DMS79 treated with DMSO at 0.1 percent for 48 hours (cell line): ENCODE data around the gene KTI12.
"Not testable (repeated sequence)": the region's sequence is repeated elsewhere in the genome, so short reads cannot be mapped to it uniquely, and the experiment has no call there.

ENCODE experiments used
- DNase-seq: peaks from one replicate; lab custom pipeline; 2025; lab: John Stamatoyannopoulos, UW

Gene KTI12

GRCh38 chr1:52033190-52034049 lies at the start of gene KTI12:
TSS of gene KTI12 (minus strand) at chr1:52033810. CDS start at chr1:52033761, 49 bp downstream.
- peak; percentile 87 for DNase-seq

GRCh38 chr1:52080014-52080415 lies 46.4 kb upstream of the KTI12 start:
- DNase-seq, result no peak

- not testable (repeated sequence) for DNase-seq
Measured at GRCh38 chr1:52077277-52077676, 43.7 kb upstream of the KTI12 start.

- DNase-seq, result no peak
Measured at GRCh38 chr1:52072291-52072690, 38.7 kb upstream of the KTI12 start.

- no peak for DNase-seq
Measured at GRCh38 chr1:52070704-52071103, 37.1 kb upstream of the KTI12 start.

- DNase-seq, result no peak
Measured at GRCh38 chr1:52063192-52063591, 29.6 kb upstream of the KTI12 start.

- no peak for DNase-seq
Measured at GRCh38 chr1:52060822-52061221, 27.2 kb upstream of the KTI12 start.

- no peak for DNase-seq
Measured at GRCh38 chr1:52059888-52060287, 26.3 kb upstream of the KTI12 start.

- no peak for DNase-seq
Measured at GRCh38 chr1:52059321-52059720, 25.7 kb upstream of the KTI12 start.

GRCh38 chr1:52057876-52058415 lies 24.3 kb upstream of the KTI12 start:
- DNase-seq, result no peak

- DNase-seq, result no peak
Measured at GRCh38 chr1:52057255-52057654, 23.6 kb upstream of the KTI12 start.

- no peak for DNase-seq
Measured at GRCh38 chr1:52056937-52057231, 23.3 kb upstream of the KTI12 start.

- DNase-seq, result peak; percentile 96
Measured at GRCh38 chr1:52056163-52056936, 22.7 kb upstream of the KTI12 start, which contains the start of gene BTF3L4. TSS of gene BTF3L4 (plus strand) at chr1:52056295. CDS start at chr1:52059848, 3,553 bp downstream.

- no peak for DNase-seq
Measured at GRCh38 chr1:52055866-52056162, 22.2 kb upstream of the KTI12 start.

- DNase-seq, result peak; percentile 88
Measured at GRCh38 chr1:52055066-52055865, 21.7 kb upstream of the KTI12 start, which contains the start of gene TXNDC12. TSS of gene TXNDC12 (minus strand) at chr1:52055191. CDS start at chr1:52055096, 95 bp downstream.

- no peak for DNase-seq
Measured at GRCh38 chr1:52054496-52055065, 21.0 kb upstream of the KTI12 start.

GRCh38 chr1:52053862-52054261 lies 20.3 kb upstream of the KTI12 start:
- DNase-seq, result no peak

- DNase-seq, result not testable (repeated sequence)
Measured at GRCh38 chr1:52049337-52049736, 15.7 kb upstream of the KTI12 start.

- not testable (repeated sequence) for DNase-seq
Measured at GRCh38 chr1:52045666-52046195, 12.1 kb upstream of the KTI12 start.

GRCh38 chr1:52045236-52045635 lies 11.6 kb upstream of the KTI12 start:
- no peak for DNase-seq

- DNase-seq, result no peak
Measured at GRCh38 chr1:52041551-52042185, 8.1 kb upstream of the KTI12 start.
